T47D (cell line): ENCODE data around the gene CCL5.

Experiments used
- DNase-seq, 2 experiments: peaks; one replicate each; pipeline versions ENCODE4 v3.0.0 to v3.0.0-alpha.2; 2011 to 2012; ENCODE audit warnings: low read depth in 1 of 2, low spot score in 1 of 2
- JUND ChIP-seq: IDR thresholded peaks from 2 replicates; pipeline ENCODE4 v1.6.1; 2012; ENCODE audit warnings: low read depth
- in situ Hi-C: cut with HindIII; loops from 2 replicates; pipeline ENCODE4 v1.10.0; 2016; ENCODE audit warnings: low sequenced_read_pairs, low pct_unique_long_range_greater_than_20kb

CCL5 gene

DNA sequence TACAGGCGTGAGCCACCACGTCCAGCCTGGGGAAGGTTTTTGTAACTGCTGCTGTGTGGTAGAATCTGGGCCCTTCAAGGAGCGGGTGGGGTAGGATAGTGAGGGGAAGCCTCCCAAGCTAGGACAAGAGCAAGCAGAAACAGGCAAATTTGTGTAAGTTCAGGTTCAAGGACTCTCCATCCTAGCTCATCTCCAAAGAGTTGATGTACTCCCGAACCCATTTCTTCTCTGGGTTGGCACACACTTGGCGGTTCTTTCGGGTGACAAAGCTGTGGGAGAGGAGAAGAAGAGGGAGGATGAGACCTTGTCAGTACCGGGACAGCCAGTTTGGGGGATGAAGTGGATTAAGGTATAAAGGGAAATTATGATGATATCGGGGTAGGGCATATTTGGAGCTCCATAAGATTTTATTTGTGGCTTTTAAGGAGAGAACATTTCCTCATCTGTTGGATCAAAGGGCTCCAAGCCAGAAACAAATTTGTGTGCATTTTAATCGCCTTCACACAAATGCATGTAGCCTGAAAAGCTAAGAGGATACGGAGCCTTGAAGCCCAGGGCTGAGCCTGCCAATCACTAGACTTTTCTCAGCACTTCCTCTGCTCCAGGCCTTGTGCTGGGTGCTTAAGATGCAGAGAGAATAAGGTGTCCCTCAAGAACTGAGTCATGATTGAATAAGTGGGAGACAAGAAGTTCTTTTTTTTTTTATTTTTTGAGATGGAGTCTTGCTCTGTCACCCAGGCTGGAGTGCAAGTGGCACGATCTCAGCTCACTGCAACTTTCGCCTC lies 7.8 kb downstream of the CCL5 start:
- in situ Hi-C loops = no loop called here
- no peak for TF ChIP-seq JUND
- DNase-seq = no peak

DNA sequence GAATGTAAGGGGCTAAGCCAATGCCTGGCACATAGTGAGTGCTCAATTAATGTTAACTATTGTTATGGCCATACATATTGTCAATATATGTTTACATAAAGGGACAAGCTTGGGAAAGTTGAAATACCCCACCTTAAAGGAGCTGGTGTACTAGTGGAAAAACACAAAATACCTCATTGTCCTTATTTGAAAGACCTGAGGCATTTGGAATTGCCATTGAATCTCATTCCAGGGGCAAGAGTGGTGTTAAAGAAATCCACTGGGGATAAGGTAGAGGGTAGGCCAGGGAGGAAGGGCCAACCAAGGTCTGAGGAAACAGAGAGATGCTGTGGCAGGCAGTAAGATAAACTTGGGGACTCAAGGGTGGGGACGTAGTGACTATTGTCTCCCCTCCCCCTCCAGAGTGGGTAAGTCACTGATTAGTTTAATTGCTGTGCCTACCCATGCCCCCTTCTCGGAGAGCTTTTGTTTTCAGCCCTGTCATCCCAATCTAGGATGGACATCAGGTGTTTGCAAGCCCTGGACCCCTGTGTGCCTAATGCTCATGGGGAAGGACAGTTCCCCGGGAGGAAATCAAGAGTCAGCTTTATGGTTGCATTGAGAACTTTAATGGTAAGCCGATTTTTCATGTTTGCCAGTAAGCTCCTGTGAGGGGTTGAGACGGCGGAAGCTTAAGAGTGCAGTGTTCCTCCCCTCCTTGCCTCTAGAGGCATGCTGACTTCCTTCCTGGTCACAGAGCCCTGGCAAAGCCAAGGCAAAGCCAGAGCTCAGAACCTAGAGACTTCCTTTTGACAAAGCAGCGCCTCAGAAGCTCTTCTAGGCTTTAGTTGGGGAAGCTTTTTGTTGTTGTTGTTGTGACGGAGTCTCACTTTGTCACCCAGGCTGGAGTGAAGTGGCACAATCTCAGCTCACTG lies 9.0 kb downstream of the CCL5 start:
- peak in 1 of 2 experiments; percentile 20 for DNase-seq
- no peak for TF ChIP-seq JUND

DNA sequence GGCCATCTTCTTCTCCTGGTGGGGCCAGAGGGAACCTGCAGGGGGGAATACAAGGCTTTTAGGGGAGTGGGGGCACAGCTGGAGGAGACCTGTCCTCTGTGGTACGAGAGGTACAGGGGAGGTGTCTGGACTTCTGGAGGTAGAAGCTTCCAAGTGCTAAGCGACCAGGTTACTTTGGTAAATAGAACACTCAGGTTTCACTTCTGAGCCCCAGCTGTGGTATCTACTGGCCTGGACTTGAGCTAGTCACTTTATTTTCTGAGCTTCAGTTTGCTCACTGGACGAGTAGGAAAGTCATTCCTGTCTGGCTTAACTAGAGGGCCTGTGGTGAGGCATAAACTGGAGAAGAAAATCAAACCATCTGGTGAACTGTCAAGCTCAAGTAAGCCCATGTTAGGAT lies 11.4 kb downstream of the CCL5 start, which contains the start of gene HEATR9:
HEATR9 (minus strand) TSS at position 155 of the 400 bp plus-strand sequence; CDS start at position 6, 149 bp downstream.
- no peak for TF ChIP-seq JUND

More for the DNA sequence above, 9.0 kb downstream of the CCL5 start:
- in situ Hi-C loops = no loop called here

DNA sequence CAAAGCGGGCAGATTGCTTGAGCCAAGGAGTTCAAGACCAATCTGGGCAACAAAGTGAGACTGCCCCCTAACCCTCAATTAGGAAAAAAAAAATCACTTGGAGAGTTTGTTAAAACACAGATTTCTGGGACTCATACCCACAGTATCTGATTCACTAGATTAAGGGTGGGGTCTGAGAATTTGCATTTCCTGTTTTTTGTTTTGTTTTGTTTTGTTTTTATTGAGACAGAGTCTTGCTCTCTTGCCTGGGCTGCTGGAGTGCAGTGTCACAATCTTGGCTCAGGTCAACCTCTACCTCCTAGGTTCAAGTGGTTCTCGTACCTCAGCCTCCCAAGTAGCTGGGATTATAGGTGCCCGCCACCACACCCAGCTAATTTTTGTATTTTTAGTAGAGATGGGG lies 12.6 kb downstream of the CCL5 start:
- no peak for TF ChIP-seq JUND
- no peak for DNase-seq
- in situ Hi-C loops = no loop called here

More for the DNA sequence above, 11.4 kb downstream of the CCL5 start, which contains the start of gene HEATR9:
- in situ Hi-C loops = no loop called here
- no peak for DNase-seq

DNA sequence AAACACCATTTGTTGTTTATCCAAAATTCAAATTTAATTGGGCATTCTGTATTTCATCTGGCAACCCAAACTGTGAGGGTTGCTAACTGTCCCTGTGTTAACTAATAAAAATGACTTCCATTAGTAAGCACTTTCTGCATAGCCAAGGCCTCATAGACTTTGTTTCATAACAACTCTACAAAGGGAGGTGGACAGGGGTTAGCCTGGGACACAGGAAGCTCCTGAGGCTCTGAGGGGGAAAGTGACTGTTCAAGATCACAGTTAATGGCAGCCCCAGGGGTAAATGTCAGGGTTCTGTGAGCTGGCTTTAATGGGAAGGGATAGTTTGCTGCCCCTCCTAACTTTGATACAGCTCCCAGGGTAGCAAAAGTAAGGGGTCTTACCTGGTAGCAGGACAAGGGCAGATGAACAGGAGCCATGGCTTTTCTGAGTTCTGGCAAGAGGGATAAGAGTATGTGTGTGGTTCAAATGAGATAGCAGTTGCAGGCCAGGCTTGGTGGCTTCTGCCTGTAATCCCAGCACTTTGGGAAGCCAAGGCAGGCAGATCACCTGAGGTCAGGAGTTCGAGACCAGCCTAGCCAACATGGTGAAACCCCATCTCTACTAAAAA lies 13.7 kb downstream of the CCL5 start:
- TF ChIP-seq JUND = no peak
- DNase-seq = no peak
- in situ Hi-C loops = no loop called here

DNA sequence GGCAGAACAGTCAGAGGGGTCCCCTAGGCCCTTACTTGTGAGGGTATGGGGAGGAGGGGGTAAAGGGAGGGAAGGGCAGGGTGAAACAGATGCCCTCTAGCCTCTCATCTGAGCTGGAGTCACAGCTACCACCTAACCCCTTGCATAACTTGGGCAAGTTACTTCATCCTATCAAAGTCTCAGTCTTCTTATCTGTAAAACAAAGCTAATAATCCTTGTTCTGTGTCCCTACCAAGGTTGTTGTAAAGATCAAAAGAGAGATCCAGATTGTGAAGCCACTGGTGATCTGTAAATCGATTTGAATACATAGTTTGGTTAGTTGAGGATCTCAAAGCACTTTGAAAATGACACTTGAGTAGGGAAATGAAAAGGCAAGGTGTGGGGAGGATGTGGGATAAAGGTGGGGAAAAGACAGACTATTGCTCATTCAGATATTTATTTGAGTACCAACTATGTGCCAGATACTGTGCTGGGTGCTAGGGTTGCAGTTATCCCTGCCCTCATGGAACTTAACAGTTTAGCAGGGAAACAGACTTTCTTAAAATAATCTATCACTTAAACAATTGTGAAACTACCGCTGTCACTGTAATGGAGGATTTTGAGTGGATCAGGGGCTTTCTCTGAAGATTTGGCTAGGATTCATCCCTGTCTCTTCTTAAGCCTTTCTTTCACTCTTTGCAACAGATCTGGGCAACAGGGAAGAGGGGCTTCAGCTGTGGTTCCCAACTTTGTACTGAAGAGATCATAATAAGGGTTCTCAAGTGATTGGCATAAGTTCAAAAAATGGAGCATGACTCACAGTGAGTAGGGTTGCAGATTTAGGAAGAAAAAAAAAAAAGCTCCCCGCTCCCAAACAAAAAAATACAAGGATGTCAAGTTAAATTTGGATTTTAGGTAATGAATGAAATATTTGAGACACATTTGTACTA lies 14.5 kb downstream of the CCL5 start:
- in situ Hi-C loops = no loop called here
- DNase-seq = no peak
- no peak for TF ChIP-seq JUND

DNA sequence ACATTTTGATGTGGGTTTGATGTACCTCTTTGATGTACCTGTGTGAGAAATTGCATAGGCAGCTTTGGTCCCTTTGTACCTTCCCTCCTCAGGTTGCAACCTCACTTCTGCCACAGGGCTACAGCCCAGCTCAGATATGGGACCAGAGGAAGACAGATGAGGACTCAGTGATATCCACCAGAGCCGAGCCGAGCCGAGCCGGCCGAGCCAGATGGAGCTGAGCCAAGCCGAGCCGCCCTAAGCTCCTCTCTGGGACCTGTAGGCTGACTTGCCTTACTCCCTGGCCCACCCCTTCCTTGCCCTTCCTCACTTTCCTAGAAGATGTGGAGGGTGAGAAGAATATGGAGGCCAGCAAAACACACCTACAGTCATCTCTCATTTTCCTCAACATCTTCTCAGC lies 15.3 kb downstream of the CCL5 start:
- in situ Hi-C loops = no loop called here
- DNase-seq = no peak
- TF ChIP-seq JUND = no peak

DNA sequence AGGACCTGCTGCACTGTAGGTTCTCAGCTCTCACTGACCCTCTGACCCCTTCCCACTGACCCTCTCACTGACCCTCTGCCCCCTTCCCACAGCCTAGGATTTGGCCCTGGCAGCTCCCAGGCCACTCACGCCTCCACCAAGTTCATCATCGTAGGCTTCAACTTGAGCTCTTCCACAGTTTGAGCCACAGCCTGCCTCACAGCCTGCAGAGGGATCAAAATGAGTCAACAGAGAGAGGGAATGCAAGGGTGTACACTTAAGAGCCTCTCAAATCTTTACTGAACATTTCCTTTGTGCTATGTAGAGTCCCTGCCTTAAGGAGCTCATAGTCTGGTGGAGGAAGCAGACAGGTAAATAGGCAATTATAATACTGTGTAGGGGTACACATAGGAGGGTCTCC lies 23.6 kb downstream of the CCL5 start:
- DNase-seq = no peak
- no peak for TF ChIP-seq JUND
- in situ Hi-C loops = no loop called here

DNA sequence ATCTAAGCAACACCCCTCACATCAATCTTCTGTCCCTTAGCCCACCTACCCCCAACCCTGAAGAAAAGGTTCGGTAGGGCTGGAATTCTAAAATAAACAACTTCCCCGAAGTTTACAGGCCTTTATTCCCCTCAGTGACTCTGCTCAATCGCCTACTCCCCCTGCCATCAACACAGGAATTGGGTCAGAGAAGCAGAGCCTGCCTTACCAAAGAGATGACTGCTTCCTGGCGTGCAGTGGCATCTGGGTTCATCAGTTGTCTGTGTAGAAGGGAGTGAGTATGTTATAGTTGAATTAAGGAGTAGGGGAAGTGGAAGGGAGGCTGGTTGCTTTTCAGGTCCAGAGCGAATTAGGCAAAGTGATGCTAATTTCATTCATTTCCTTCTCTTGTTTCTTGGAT lies 24.2 kb downstream of the CCL5 start:
- no peak for DNase-seq
- no peak for TF ChIP-seq JUND
- in situ Hi-C loops = no loop called here

DNA sequence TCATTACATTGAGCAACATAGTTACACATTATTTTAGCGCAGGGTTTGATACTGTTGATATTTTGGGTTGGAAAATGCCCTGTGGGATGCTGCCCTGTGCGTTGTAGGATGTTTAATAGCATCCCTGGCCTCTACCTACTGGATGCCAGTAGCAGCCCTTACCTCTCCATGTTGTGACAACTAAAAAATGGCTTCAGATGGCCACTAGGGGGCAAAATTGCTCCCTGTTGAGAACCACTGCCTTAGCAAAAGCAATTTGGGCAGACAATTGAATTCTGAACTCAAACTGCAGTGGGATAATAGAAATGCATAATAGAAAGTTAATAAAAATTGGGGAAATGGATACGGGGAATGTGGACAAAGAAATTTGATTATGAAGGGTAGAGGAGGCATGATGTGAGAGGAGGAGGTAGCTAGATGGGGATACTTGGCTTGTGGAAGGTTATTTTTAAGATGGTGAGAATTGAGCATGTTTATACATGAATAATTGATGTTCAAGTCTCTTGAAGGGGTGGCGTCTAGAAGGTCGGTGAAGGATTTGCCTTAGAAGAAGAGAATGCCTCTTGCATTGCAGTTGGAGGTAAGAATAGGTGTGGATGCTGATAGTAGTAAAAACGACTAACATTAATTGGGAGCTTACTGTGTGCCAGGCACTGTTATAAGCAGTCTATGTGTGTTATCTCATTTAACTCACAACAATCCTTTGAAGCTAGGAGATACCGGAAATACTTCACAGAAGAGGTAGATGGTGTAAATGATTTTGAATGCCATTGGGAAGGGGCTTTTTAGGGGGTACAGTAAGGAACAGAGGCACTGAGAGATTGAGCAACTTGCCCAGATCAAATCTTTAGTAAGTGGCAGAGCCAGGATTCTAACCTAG lies 30.5 kb downstream of the CCL5 start:
- no peak for TF ChIP-seq JUND
- in situ Hi-C loops = no loop called here
- DNase-seq = peak; percentile 64 to 85
